Large intestine (tissue), 3 donors: ENCODE measurements around the gene PXN. TPM values are rescaled to one million over a fixed set of nuclear protein-coding genes. Genes with fewer than 3 reads are reported as not detected.
"Not testable (repeated sequence)": the region's sequence is repeated elsewhere in the genome, so short reads cannot be mapped to it uniquely, and the experiment has no call there.

ENCODE experiments used
- DNase-seq, 2 donors: peaks; one replicate each; pipeline versions ENCODE4 v3.0.0 to v3.0.0-alpha.2; 2013
- H3K27ac ChIP-seq: one replicate; pipeline ENCODE4 v1.5.1; 2013; ENCODE audit warnings: low read length
- H3K27me3 ChIP-seq: 2 replicates; pipeline ENCODE4 v1.6.1; 2013; ENCODE audit warnings: low read length; ENCODE audit not compliant: control insufficient read depth, insufficient read depth
- H3K36me3 ChIP-seq: 2 replicates; pipeline ENCODE4 v1.6.1; 2013; ENCODE audit warnings: low read length; ENCODE audit not compliant: control insufficient read depth, insufficient read depth
- H3K4me1 ChIP-seq: one replicate; pipeline ENCODE4 v1.6.1; 2013; ENCODE audit warnings: low read length; ENCODE audit not compliant: control insufficient read depth, insufficient read depth
- H3K4me3 ChIP-seq: one replicate; pipeline ENCODE4 v1.5.1; 2013; ENCODE audit warnings: low read length
- H3K9me3 ChIP-seq: one replicate; pipeline ENCODE4 v1.6.1; 2013; ENCODE audit warnings: mild to moderate bottlenecking, low read depth, low read length, moderate library complexity; ENCODE audit not compliant: control insufficient read depth
- WGBS: methylation state at CpG from one replicate; pipeline ENCODE4 v1.1.5; 2013; ENCODE audit warnings: low lambda C conversion rate; ENCODE audit not compliant: insufficient coverage; 5-methylcytosine and 5-hydroxymethylcytosine counted together
- polyA plus RNA-seq: library from polyadenylated mRNA; unstranded; fragments of 120-200 nt; gene quantifications from one replicate; pipeline ENCODE4 v1.2.1, GENCODE V29; 2013

PXN gene
- polyA plus RNA-seq, 1 donor = 118 TPM

DNA sequence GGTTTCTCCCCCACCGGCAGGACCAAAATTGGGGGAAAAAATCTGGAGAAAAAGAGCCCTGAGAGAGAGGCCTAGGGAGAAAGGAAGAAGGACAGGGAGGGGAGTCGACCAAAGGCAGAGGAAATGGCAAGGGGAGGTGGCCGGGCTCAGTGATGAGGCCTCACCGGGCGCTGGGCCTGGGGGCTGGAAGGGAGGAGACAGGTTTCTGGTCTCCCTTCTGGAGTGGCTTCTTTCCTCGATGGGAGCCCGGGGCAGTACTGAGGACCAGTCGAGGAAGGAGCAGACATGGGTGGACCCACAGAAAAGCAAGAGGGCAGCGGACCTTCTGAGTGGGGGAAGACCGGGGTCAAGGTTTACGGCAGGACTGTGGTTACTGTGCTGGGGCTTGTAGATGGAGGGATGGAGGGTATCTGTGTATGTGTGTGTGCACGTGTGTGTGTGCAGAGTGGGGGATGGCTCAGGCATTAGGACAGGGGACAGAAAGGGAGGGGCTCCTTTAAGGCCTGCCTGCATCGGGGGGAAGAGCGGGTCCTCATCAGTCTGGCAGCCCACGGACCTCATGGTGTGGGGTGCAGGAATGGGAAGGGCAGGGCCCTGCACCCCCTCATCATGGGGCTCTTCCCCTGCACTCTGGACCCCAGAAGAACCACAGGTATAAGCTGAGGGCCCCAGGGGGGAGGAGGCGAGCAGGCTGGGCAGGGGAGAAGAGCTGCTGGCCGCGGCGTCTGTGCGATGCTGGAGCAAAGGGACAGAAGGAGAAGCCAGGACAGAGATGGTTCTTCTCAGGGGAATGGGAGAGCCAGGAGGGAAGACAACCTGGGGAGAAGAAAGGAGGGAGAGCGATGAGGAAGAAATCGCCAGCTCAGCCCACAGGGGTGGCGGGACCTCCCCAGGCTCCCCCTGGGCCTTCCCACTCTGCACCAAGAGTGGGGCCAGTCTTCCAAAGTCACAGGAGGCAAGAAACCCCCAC is 49.5 kb downstream of the PXN start:
- Histone ChIP-seq H3K9me3 (no peaks in the 10 kb centered on the region), H3K27ac (no peak overlapping the region), H3K4me1 (no peaks in the 10 kb centered on the region), H3K27me3 (no peaks in the 10 kb centered on the region), H3K36me3 (peaks cover 98% of the 10 kb centered on the region), H3K4me3 (no peak overlapping the region)
- 96% methylated on average over 3 of the region's 23 CpGs for WGBS
- no peak for DNase-seq

DNA sequence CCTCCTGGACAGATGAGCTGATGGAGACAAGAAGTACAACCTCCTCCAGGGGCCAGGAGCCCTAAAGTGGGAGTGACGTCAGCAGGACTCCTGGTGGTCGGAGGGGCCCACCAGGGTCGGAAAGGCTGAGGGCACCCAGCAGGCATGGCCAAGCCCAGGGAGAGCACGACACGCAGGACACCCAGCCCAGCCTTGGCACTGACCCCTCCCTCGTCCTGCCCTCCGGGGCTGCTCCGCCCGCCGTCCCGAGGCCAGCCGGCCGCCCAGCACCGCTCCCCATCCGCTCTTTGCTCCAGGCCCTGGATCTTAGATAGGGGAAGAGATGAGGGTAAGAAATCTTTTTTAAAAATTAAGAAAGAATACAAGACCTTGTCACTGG is 50.2 kb downstream of the PXN start:
- Histone ChIP-seq H3K36me3 (peaks cover 98% of the 10 kb centered on the region), H3K27me3 (no peaks in the 10 kb centered on the region), H3K9me3 (no peaks in the 10 kb centered on the region), H3K27ac (no peak overlapping the region), H3K4me1 (no peaks in the 10 kb centered on the region), H3K4me3 (no peak overlapping the region)
- WGBS = no CpG with 5 or more reads among the region's 15 CpGs
- no peak for DNase-seq

DNA sequence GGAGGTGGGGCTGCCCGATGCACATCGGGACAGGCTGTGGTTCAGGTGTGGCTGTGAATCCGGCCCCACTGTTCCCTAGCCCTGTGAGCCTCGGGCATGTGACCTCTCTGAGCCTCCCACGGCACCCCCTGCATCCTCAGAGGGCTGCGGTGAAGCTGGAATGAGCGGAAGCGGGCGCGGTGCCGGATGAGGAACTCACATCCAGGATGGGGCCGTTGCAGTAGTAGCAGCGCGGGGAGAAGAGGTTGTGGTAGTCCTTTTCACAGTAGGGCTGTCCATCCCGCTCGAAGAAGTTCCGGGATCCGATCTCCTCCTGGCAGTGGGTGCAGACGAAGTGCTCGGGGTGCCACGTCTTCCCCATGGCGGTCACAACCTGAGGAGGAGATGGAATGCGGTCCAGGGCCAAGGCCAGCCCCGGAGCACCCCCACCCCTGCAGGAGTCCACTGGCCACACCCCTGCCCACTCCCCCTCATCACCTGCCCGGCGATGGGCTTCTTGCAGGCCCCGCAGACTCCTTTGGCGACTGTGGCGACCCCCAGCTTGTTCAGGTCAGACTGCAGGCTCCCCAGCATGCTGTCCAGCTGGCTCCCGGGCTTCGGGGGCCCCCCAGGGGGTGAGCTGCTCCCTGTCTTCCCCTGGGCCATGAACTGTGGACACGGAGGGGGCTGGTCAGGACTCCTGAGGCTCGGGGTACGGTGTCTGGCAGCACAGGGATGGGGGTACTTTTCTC is 50.7 kb downstream of the PXN start:
- Histone ChIP-seq H3K27ac (no peak overlapping the region), H3K9me3 (no peaks in the 10 kb centered on the region), H3K4me1 (no peaks in the 10 kb centered on the region), H3K27me3 (no peaks in the 10 kb centered on the region), H3K4me3 (no peak overlapping the region), H3K36me3 (peaks cover 97% of the 10 kb centered on the region)
- WGBS = no CpG with 5 or more reads among the region's 34 CpGs
- no peak for DNase-seq

DNA sequence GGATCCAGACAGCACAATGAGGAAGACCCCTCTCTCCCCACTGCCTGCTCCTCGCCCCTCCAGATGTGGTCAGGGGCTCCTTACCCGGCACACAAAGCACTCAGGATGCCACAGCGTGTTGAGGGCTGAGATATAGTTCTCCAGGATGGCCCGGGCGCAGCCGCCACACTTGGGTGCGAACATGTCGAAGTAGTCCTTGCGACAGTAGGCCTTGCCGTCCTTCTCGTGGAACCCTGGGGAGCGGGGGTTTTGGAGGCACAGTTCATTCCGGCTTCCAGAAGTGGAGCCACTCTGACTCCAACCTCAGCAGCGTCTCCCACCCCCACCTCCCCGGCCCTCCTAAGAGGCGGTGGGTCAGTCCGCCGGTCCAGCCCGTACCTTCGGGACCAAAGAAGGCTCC is 51.8 kb downstream of the PXN start:
- WGBS = no CpG with 5 or more reads among the region's 20 CpGs
- DNase-seq = no peak
- no peaks in the 10 kb centered on the region for H3K4me1 ChIP-seq
- H3K36me3 ChIP-seq = peaks cover 87% of the 10 kb centered on the region
- no peaks in the 10 kb centered on the region for H3K9me3 ChIP-seq
- no peak overlapping the region for H3K27ac ChIP-seq
- H3K4me3 ChIP-seq = no peak overlapping the region
- H3K27me3 ChIP-seq = no peaks in the 10 kb centered on the region

DNA sequence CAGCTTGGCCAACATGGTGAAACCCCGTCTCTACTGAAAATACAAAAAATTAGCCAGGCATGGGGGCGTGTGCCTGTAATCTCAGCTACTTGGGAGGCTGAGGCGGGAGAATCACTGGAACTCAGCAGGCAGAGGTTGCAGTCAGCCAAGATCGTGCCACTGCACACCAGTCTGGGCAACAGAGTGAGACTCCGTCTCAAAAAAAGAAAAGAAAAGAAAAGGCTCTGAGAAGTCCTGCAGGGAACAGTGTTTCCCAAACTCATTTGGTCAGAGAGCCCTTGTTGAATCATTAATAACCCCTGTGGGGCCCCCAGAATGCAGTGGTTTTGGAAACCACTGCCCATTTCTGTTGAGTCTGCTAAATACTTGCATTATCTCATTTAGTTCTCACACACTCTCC is 52.3 kb downstream of the PXN start:
- H3K9me3 ChIP-seq, H3K4me3 ChIP-seq, H3K27me3 ChIP-seq, H3K27ac ChIP-seq, H3K4me1 ChIP-seq, DNase-seq: not testable (repeated sequence)
- H3K36me3 ChIP-seq = peaks cover 83% of the 10 kb centered on the region
- WGBS = no CpG with 5 or more reads among the region's 5 CpGs

DNA sequence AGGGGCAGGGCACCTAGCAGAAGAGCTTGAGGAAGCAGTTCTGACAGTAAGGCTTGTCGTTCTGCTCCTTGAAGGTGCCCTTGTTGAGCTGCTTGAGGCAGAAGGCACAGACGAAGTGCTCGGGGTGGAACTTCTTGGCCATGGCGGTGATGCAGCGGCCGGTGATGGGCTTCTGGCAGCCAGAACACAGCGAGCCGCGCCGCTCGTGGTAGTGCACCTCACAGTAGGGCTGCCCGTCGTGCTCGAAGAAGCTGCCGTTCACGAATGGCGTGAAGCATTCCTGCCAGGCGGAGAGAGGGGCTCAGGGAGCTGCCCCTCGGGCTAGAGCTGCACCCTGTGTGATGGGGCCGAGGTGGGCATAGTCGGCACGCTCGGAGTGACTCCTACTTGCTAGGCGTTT is 53.2 kb downstream of the PXN start:
- WGBS = no CpG with 5 or more reads among the region's 24 CpGs
- Histone ChIP-seq H3K36me3 (peaks cover 80% of the 10 kb centered on the region), H3K9me3 (no peaks in the 10 kb centered on the region), H3K4me3 (no peak overlapping the region), H3K27me3 (no peaks in the 10 kb centered on the region), H3K27ac (no peak overlapping the region), H3K4me1 (no peaks in the 10 kb centered on the region)
- no peak for DNase-seq

DNA sequence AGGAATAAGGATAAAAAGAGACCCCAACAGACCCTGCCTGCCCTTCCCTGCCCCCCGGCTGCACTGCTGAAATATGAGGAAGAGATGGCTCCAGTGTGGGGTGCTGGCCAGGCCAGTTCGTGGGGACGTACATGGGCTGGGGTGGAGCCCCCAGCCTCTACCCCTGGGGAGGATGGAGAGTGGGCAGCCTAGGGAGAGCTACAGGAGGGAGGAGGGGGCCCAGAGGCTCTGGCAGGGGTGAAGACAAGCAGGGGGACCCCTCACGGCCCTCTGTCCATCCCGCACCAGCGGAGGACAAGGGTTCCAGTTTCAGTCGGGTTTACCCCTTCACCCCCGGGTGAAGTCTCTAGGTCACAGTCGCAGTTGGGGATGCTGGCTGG is 53.6 kb downstream of the PXN start:
- no peaks in the 10 kb centered on the region for H3K9me3 ChIP-seq
- no peaks in the 10 kb centered on the region for H3K27me3 ChIP-seq
- H3K27ac ChIP-seq = no peak overlapping the region
- H3K4me1 ChIP-seq = no peaks in the 10 kb centered on the region
- H3K4me3 ChIP-seq = no peak overlapping the region
- no peak for DNase-seq
- WGBS = no CpG with 5 or more reads among the region's 9 CpGs
- peaks cover 79% of the 10 kb centered on the region for H3K36me3 ChIP-seq

DNA sequence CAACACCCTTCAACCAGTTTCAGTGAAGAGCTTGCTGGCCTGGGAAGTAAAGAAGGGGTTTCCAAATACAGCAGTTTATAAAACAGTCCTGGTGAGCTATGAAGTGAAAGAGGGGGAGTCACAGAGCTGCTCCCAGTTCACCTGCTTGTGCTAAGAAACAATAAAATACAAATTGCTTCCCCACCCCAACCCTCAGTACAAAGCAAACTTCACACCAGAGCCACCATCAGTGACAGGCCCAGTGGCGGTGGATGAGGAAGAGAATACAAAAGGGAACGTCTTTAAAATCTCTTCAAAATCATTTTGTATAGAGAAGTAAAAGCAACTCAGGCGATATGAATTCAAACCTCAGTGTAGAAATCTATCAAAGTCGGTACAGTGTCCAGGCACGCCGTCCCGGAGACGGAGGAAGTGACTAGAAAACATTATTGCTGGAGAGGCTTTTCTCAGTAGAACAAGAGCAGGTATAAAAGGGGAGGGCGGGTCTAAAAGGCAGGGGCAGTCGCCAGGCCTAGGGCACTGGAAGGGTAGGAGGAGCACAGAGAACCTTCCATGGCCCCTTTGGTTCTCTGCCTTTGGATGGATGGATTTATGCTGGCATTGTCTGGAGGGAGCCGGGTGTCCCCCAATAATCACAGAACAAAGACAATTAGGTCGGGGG is 54.2 kb downstream of the PXN start:
- Histone ChIP-seq H3K4me1 (no peaks in the 10 kb centered on the region), H3K9me3 (no peaks in the 10 kb centered on the region), H3K27ac (no peak overlapping the region), H3K27me3 (no peaks in the 10 kb centered on the region), H3K36me3 (peaks cover 73% of the 10 kb centered on the region), H3K4me3 (no peak overlapping the region)
- WGBS = 76% methylated on average over 5 of the region's 12 CpGs
- DNase-seq = no peak

DNA sequence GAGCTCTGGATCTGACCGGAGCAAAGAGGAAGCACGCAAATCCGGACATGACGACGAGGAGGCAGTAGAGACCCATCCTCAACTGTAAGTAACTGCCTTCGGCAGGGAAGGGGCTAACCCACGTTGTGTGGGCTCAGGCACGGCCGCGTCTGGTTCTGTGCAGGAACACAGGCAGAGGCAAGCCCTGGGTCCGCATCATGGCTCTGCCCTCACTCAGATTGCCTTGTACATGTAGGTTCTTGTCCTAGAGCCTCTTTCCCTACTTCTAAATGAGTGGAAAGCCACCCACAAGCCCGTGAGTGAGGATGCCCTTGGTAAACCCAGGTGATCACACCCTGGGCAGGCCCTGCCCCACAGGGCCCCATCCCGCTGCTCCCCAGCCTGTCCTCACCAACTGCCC is 55.7 kb downstream of the PXN start:
- no CpG with 5 or more reads among the region's 13 CpGs for WGBS
- no peak overlapping the region for H3K4me3 ChIP-seq
- peaks cover 59% of the 10 kb centered on the region for H3K36me3 ChIP-seq

DNA sequence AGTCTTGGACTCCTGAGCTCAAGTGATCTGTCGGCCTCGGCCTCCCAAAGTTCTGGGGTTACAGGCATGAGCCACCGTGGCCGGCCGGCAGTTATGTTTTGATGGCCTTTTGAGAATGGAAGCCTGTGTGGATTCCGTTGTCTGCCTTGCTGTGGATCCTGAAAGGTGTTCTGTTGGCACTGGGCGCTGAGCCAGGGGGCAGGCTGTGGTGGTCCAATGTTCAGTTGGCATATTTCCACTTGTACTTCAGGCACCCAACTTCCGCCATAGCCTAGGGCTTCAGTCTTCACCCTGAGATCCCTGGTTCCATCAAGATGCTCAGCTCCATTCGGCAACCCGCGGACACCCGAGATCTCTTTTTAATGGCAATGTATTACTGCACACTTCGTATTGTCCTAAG is 58.3 kb downstream of the PXN start:
- WGBS = no CpG with 5 or more reads among the region's 13 CpGs

More for the DNA sequence above, 55.7 kb downstream of the PXN start:
- no peak for DNase-seq
- Histone ChIP-seq H3K27me3 (no peaks in the 10 kb centered on the region), H3K4me1 (no peaks in the 10 kb centered on the region), H3K9me3 (no peaks in the 10 kb centered on the region), H3K27ac (no peak overlapping the region)

More for the DNA sequence above, 58.3 kb downstream of the PXN start:
- H3K36me3 ChIP-seq = peaks cover 33% of the 10 kb centered on the region
- no peaks in the 10 kb centered on the region for H3K4me1 ChIP-seq
- DNase-seq = no peak
- no peaks in the 10 kb centered on the region for H3K27me3 ChIP-seq
- H3K27ac ChIP-seq = no peak overlapping the region
- no peak overlapping the region for H3K4me3 ChIP-seq
- H3K9me3 ChIP-seq = no peaks in the 10 kb centered on the region
